Lower lobe of right lung (tissue), 2 donors: ENCODE results near the gene PITX3. TPM values are rescaled to one million over a fixed set of nuclear protein-coding genes. Genes with fewer than 3 reads are reported as not detected.

ENCODE experiments used
- ATAC-seq, 2 donors: fragments of 200-7000 bp; cut with Tn5 transposase; one replicate each; pipeline ENCODE4 v1.9.1; 2020 to 2022; ENCODE audit warnings: mild to moderate bottlenecking in 2 of 2, moderate library complexity in 2 of 2
- DNase-seq: peaks from one replicate; pipeline ENCODE4 v3.0.0-alpha.2; 2020
- H3K27ac ChIP-seq: fragments of 200-600 bp; one replicate; pipeline ENCODE4 v1.8.0; 2022
- H3K27me3 ChIP-seq: fragments of 200-600 bp; one replicate; pipeline ENCODE4 v1.8.0; 2022; ENCODE audit warnings: low read depth
- H3K36me3 ChIP-seq: fragments of 200-600 bp; one replicate; pipeline ENCODE4 v1.8.0; 2022; ENCODE audit warnings: mild to moderate bottlenecking
- H3K4me1 ChIP-seq: fragments of 200-600 bp; one replicate; pipeline ENCODE4 v1.8.0; 2022
- H3K4me3 ChIP-seq: fragments of 200-600 bp; one replicate; pipeline ENCODE4 v1.8.0; 2022; ENCODE audit warnings: mild to moderate bottlenecking
- H3K9me3 ChIP-seq: fragments of 200-600 bp; one replicate; pipeline ENCODE4 v1.8.0; 2022
- intact Hi-C: fragments of 100-400 bp; cut with DNase I; formaldehyde crosslinking; loops from one replicate; pipeline ENCODE4 v1.11.0; 2022
- total RNA-seq: library from RNA; stranded (reverse); fragmentation: NEBNext Ultra II Directional; extraction: Animal tissue kit (Norgen Biotek cat#: 25700); gene quantifications from one replicate; pipeline ENCODE4 v1.2.1, GENCODE V29; 2021
- TF ChIP-seq, protein P1 (sequence below): fragments of 200-600 bp; IDR thresholded peaks from one replicate; pipeline ENCODE4 v1.8.0; 2022; ENCODE audit warnings: antibody characterized with exemption, mild to moderate bottlenecking
- donor health status: DM: no; HTN: yes; CAD: no; lungs with severe emphysema.

Gene PITX3
- total RNA-seq, 1 donor from 2014 or later = not detected

DNA sequence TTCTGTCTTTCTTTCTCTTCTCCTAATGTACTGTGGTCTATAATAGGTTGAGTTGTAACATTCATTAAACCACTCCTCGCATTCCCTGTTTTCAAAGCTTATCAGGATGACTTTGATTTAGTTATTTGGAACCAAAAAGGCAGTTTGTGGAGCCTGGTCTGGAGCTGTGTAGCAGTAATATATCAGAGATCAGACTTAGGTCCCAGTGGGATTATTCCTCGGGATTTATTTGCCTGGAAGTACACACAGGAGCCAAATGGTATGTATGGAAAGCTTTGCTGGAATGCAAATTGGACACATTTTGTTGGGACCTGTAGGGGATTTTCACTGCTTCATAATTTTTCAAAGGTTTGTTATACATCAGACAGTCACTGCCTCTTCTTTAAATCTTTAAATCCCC, 44.9 kb upstream of the PITX3 start:
- intact Hi-C loops = no loop called here
- H3K36me3 ChIP-seq = peaks cover 10% of the 10 kb centered on the region
- no peak for DNase-seq
- no peaks in the 10 kb centered on the region for H3K9me3 ChIP-seq
- H3K27me3 ChIP-seq = no peaks in the 10 kb centered on the region
- no peak overlapping the region for H3K4me3 ChIP-seq
- ATAC-seq = no peak
- H3K4me1 ChIP-seq = peaks cover 18% of the 10 kb centered on the region
- TF ChIP-seq, protein P1, sequence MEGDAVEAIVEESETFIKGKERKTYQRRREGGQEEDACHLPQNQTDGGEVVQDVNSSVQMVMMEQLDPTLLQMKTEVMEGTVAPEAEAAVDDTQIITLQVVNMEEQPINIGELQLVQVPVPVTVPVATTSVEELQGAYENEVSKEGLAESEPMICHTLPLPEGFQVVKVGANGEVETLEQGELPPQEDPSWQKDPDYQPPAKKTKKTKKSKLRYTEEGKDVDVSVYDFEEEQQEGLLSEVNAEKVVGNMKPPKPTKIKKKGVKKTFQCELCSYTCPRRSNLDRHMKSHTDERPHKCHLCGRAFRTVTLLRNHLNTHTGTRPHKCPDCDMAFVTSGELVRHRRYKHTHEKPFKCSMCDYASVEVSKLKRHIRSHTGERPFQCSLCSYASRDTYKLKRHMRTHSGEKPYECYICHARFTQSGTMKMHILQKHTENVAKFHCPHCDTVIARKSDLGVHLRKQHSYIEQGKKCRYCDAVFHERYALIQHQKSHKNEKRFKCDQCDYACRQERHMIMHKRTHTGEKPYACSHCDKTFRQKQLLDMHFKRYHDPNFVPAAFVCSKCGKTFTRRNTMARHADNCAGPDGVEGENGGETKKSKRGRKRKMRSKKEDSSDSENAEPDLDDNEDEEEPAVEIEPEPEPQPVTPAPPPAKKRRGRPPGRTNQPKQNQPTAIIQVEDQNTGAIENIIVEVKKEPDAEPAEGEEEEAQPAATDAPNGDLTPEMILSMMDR = no peak
- H3K27ac ChIP-seq = no peak overlapping the region

DNA sequence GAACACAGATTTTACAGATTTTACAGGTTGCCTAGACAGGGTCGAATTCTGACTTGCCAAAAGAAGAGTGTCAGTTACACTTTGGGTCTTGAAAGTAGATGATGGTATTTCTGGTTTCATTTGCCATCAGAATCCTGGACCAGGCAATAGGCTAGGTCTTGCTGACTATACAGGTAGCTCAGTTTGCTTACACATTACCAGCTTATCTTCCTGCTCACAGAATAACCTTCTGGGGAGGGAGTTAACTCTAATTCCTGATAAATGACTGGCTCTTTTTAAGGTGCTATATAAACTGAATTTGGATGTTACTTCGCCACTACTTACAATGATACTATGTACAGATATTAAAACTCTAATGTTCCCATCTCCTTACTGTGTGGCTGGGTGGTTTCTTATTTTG, 43.8 kb upstream of the PITX3 start:
- TF ChIP-seq, protein P1 = no peak
- DNase-seq = no peak
- Histone ChIP-seq H3K27ac (no peak overlapping the region), H3K27me3 (no peaks in the 10 kb centered on the region), H3K9me3 (no peaks in the 10 kb centered on the region), H3K4me1 (peaks cover 28% of the 10 kb centered on the region), H3K36me3 (peaks cover 10% of the 10 kb centered on the region), H3K4me3 (no peak overlapping the region)
- intact Hi-C loops = no loop called here
- no peak for ATAC-seq

GRCh38 chr10:102284531-102284930, 43.2 kb upstream of the PITX3 start:
- no peaks in the 10 kb centered on the region for H3K27me3 ChIP-seq
- ATAC-seq (no peak), DNase-seq (no peak)
- no peaks in the 10 kb centered on the region for H3K9me3 ChIP-seq
- no peak overlapping the region for H3K4me3 ChIP-seq
- H3K4me1 ChIP-seq = peaks cover 34% of the 10 kb centered on the region
- H3K36me3 ChIP-seq = peaks cover 10% of the 10 kb centered on the region
- intact Hi-C loops = no loop called here
- H3K27ac ChIP-seq = no peak overlapping the region
- TF ChIP-seq, protein P1 = no peak

DNA sequence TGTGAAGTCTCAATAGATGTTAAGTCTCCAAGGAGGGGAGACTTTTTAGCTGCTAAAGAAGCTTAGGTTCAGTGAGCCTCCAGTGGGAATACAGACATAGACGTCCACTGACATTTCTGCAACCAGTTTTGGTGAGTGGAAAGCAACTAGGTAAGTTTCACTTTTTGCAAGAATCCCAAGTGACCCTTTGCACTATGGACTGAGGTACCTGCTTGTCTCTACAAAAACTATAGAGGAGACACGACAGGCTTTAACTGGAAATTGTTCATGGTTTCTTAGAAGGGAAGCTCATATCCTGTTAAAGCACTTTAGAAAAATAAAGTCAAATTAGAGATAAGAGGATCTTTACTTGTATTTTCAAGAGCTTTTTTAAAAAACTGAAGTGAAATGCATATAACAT, 42.6 kb upstream of the PITX3 start:
- Histone ChIP-seq H3K4me1 (peaks cover 38% of the 10 kb centered on the region), H3K4me3 (no peak overlapping the region), H3K27me3 (no peaks in the 10 kb centered on the region), H3K27ac (no peak overlapping the region), H3K9me3 (no peaks in the 10 kb centered on the region), H3K36me3 (peaks cover 10% of the 10 kb centered on the region)
- ATAC-seq (no peak), DNase-seq (no peak)
- TF ChIP-seq, protein P1 = no peak
- intact Hi-C loops = no loop called here

GRCh38 chr10:102283488-102283887, 42.2 kb upstream of the PITX3 start:
- ATAC-seq (no peak), DNase-seq (no peak)
- intact Hi-C loops = no loop called here
- Histone ChIP-seq H3K27ac (no peak overlapping the region), H3K4me3 (no peak overlapping the region), H3K27me3 (no peaks in the 10 kb centered on the region), H3K36me3 (peaks cover 10% of the 10 kb centered on the region), H3K9me3 (no peaks in the 10 kb centered on the region), H3K4me1 (peaks cover 38% of the 10 kb centered on the region)
- TF ChIP-seq, protein P1 = no peak

DNA sequence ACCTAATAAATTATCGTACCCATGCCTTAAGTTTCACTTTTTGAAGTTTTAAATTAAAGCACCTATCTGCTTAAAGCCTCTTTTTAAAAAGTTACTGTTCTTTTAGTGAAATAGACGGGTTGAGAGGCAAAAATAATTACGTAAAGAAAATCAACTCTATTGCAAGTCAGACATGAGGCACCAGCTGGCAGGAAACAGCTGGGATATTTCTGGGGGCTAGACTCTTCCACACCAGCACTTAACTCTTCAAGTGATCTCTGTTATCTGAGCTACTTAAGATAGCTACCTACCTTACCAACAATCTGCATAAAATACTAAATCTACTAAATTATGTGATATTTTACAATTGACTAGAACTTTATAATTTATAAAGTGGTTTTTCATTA, 39.8 kb upstream of the PITX3 start:
- Histone ChIP-seq H3K4me3 (peak overlapping the region; percentile 20), H3K4me1 (peaks cover 38% of the 10 kb centered on the region), H3K36me3 (peaks cover 18% of the 10 kb centered on the region), H3K27me3 (no peaks in the 10 kb centered on the region), H3K9me3 (no peaks in the 10 kb centered on the region), H3K27ac (peak overlapping the region; percentile 39)
- DNase-seq (no peak), ATAC-seq (no peak)
- intact Hi-C loops = no loop called here
- TF ChIP-seq, protein P1 = no peak
